Measurements from ENCODE around the gene ZNF674.
"Not testable (repeated sequence)": the region's sequence is repeated elsewhere in the genome, so short reads cannot be mapped to it uniquely, and the experiment has no call there.

Gene ZNF674

DNA sequence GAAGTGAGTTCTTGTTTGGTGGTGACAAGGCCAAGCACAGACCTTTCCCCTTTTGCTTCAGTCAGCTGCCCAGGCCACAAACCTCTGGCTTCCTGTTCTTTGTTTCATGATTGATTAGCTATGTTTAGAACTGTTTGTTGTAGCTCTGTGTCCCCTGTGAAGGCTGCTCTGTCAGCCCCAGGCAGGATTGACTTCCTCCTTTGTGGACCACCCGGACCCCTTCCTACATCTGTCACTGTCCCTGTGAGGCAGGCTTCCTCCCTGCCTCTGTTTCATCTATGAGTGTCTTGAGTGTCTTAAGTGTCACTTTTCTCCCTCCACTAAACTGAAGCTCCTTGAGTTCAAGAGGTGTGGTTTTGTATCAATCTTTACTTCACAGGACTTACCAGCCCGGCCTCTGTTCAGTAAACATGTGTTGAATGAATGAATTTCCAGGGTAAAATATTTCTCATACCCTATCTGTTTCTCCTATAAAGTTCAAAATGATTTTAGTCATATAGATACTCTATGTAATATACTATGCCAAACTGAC, 83.5 kb downstream of the ZNF674 start:
- no peak for DNase-seq

DNA sequence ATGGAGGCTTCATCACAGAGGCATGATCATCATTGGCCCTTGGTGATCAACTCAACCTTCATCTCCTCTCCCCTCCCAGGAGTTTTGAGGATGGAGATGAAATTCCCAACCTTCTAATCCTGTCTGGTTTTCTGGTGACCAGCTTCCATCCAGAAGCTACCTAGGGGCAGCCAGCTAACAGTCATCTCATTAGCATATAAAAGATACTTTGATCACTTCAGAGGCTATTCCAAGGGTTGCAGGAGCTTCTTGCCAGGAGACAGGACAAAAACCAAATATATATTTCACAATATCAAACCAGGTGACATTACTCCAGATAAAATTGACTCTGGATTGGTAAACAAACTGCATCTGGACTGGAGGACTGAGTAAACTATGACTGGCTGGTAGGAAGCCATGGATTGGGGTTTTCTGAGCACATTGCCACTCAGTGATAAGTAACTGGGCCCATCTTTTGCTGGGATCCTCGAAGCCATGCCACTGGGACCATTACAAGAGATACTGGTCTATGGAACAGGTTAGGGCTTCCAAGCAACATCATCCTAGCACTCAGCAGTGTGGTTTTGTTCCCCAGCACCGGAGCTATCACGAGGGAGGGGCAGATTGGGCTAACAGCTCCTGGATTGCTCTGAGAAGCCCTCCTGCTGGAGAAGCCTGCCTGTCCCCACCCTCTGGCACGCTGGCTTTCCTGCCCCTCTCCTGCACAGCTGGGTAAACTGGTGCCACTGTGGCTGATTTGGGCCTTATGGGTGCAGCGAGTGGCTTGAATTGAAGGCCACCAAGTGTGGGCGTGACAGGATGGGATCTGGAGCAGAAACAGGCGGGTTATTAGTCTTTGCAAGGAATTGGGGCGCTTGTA, 84.2 kb downstream of the ZNF674 start:
- not testable (repeated sequence) for DNase-seq

DNA sequence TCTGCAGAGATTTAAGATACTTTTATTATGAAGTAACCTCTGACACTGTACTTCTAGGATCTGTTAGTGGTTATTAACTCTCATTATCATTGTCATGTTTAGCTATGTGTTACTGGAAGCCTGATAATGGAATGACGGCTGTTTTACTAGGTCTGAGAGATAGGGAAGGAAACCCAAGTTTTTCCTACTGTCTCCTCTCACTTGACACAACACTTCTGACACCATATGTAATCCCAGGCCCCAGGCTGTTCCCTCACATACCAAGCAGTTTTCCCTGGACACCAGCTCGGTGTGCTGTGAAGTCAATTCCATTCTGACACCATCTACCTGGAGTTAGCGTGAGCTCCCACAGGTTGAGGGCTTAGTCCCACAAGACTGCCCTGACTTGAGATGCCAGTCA, 85.6 kb downstream of the ZNF674 start:
- DNase-seq, result no peak

DNA sequence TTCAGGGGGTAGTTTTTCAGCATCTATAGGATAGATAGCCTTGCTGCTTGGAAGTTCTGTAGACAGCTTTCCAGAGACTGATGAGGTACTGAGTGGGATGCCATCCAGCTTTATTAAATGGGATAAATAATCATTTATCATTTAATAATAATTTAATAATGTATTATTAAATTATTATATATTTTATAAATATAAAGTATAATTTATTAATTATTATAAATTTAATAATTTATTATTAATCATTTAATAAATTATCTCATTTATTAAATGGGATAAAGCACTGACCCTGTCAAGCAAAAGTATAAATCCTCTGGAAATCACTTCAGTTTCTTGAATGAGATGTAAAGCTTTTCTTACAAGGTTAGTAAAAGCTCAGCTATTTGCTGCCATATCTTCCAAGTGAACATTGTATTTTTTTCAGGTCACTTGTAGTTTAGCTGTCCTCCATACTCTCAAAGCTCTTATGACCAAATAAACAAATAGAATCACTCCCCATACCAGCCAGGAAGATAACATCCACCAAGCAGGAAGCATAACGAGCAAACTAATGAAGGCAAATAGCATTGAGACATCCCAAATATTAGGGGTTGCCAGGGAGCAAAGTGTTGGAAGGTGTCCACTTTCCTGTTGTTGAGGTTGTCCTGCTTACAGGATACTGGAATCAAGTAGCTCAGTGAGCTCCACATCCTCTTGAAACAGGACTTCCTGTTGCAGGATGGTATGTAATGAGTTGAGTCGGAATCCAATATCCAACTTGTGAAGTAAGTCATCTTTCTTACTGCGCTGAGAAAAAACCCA, 88.9 kb downstream of the ZNF674 start:
- DNase-seq, result no peak
